GM12878 (cell line): ENCODE data around the gene SNX2. TPM values are rescaled to one million over a fixed set of nuclear protein-coding genes. Genes with fewer than 3 reads are reported as not detected.

Source experiments
- ATAC-seq: fragments of 200-7000 bp; cut with Tn5 transposase; 3 replicates; pipeline ENCODE4 v1.9.1; 2020; ENCODE audit warnings: mild to moderate bottlenecking, moderate library complexity
- BruUV-seq: library from RNA; stranded (reverse); fragments of 400-500 nt; replicated peaks from 2 replicates; lab custom pipeline; 2021; lab: Mats Ljungman, UMichigan
- CTCF ChIA-PET: fragments of 300-600 bp; sonication (Branson Sonifier 250); formaldehyde crosslinking; extraction: SDS; loops from one replicate; lab custom pipeline; 2021; ENCODE audit warnings: inconsistent platforms; lab: Yijun Ruan, JAX
- POLR2A ChIA-PET: fragments of 350-600 bp; formaldehyde crosslinking; extraction: SDS; loops from one replicate; lab custom pipeline; 2021; ENCODE audit warnings: inconsistent platforms; lab: Charles Lee
- RAD21 ChIA-PET: fragments of 300-600 bp; sonication (Branson Sonifier 250); formaldehyde crosslinking; loops from one replicate; lab custom pipeline; 2023; ENCODE audit warnings: antibody characterized with exemption; ENCODE audit not compliant: unreplicated experiment; lab: Charles Lee
- SMC1A ChIA-PET: fragments of 300-600 bp; sonication (Branson Sonifier 250); formaldehyde crosslinking; loops from one replicate; lab custom pipeline; 2023; ENCODE audit not compliant: unreplicated experiment, uncharacterized antibody; lab: Charles Lee
- DNase-seq: peaks from one replicate; pipeline ENCODE4 v3.0.0-alpha.2; 2011; ENCODE audit warnings: low read depth, low spot score
- FAIRE-seq: peaks from 3 replicates; lab custom pipeline; 2011; peaks lifted over from hg19 to GRCh38; lab: Jason Lieb, UNC
- H2AFZ ChIP-seq: 2 replicates; pipeline ENCODE4 v1.6.0; 2011; ENCODE audit warnings: low read depth, low read length, control low read depth; ENCODE audit not compliant: control insufficient read depth
- H3K27ac ChIP-seq: 2 replicates; pipeline ENCODE4 v1.5.1; 2011; ENCODE audit warnings: control low read depth; ENCODE audit not compliant: control insufficient read depth, insufficient read depth
- H3K27me3 ChIP-seq, 2 experiments: replicated peaks in 1 of 2; 2 replicates each; pipeline versions ENCODE4 v1.6.0 to v1.6.1; 2011; ENCODE audit warnings: low read length in 1 of 2; ENCODE audit not compliant: control insufficient read depth in 2 of 2, insufficient read depth in 2 of 2
- H3K36me3 ChIP-seq, 2 experiments: 2 replicates each; pipeline ENCODE4 v1.5.1; 2011; ENCODE audit warnings: low read length in 1 of 2; ENCODE audit not compliant: control insufficient read depth in 2 of 2, insufficient read depth in 2 of 2
- H3K4me1 ChIP-seq: 2 replicates; pipeline ENCODE4 v1.6.1; 2011; ENCODE audit warnings: mild to moderate bottlenecking, low read length, moderate library complexity, mixed read lengths; ENCODE audit not compliant: control insufficient read depth, insufficient read depth
- H3K4me2 ChIP-seq: 2 replicates; pipeline ENCODE4 v1.6.0; 2011; ENCODE audit warnings: control low read depth; ENCODE audit not compliant: control insufficient read depth, insufficient read depth
- H3K4me3 ChIP-seq: fragments of 200-600 bp; sonication (generic); 2 replicates; pipeline ENCODE4 v1.5.1; 2016
- H3K79me2 ChIP-seq: 2 replicates; pipeline ENCODE4 v1.6.0; 2011; ENCODE audit warnings: low read length; ENCODE audit not compliant: control insufficient read depth, insufficient read depth
- H3K9ac ChIP-seq: 2 replicates; pipeline ENCODE4 v1.8.0; 2011; ENCODE audit warnings: low read length, control low read depth, mixed read lengths; ENCODE audit not compliant: control insufficient read depth, insufficient read depth
- H3K9me3 ChIP-seq: replicated peaks from 3 replicates; pipeline ENCODE4 v1.5.1; 2011; ENCODE audit warnings: mild to moderate bottlenecking, low read length; ENCODE audit not compliant: control insufficient read depth, insufficient read depth
- H4K20me1 ChIP-seq: 2 replicates; pipeline ENCODE4 v1.6.0; 2011; ENCODE audit not compliant: control insufficient read depth, insufficient read depth
- ESRRA ChIP-seq: IDR thresholded peaks from 2 replicates; pipeline ENCODE4 v1.6.1; 2012; ENCODE audit warnings: mild to moderate bottlenecking, low read length, improper control_type of control experiment
- PAX8 ChIP-seq: fragments of 450-650 bp; IDR thresholded peaks from 2 replicates; pipeline ENCODE4 v1.6.1; 2017; ENCODE audit warnings: mild to moderate bottlenecking, moderate library complexity
- RAD21 ChIP-seq: IDR thresholded peaks from 2 replicates; pipeline ENCODE4 v1.6.1; 2011; ENCODE audit warnings: mild to moderate bottlenecking, low read depth, low read length, moderate library complexity; ENCODE audit not compliant: insufficient read depth
- WGBS: methylation state at CpG from one replicate; pipeline ENCODE4 v1.1.6; 2016; ENCODE audit warnings: low lambda C conversion rate; ENCODE audit not compliant: insufficient replicate concordance, insufficient coverage; ENCODE audit errors: missing lambda C conversion rate; 5-methylcytosine and 5-hydroxymethylcytosine counted together
- in situ Hi-C: fragments of 300-500 bp; cut with MboI; formaldehyde crosslinking; loops from 9 replicates; pipeline ENCODE4 v1.14.3; 2018; ENCODE audit warnings: mixed read lengths
- intact Hi-C: fragments of 100-400 bp; cut with micrococcal nuclease; formaldehyde crosslinking; loops from one replicate; pipeline ENCODE4 v1.14.2; 2022; ENCODE audit not compliant: unreplicated experiment
- polyA plus RNA-seq, 11 experiments: library from polyadenylated mRNA; depleted of rRNA in 4 of 11; unstranded in 6 of 11; stranded (reverse) in 5 of 11; fragments of >200 nt; fragmentation: Nextera tagmentation in 4 of 11; fragmentation: Illumina TruSeq in 1 of 11; extraction: Ambion mirVana in 4 of 11; extraction: Trizol in 1 of 11; gene quantifications; 1 replicate in 1 of 11; 2 replicates in 10 of 11; pipeline versions ENCODE4 v1.2.1 to v1.2.3, GENCODE V29; 2011 to 2016; ENCODE audit warnings: inconsistent platforms in 2 of 11, missing spikeins in 2 of 11, low read depth in 1 of 11
- total RNA-seq, 4 experiments: library from RNA; depleted of rRNA in 3 of 4; stranded (reverse); fragments of >200 nt in 3 of 4; fragmentation: Illumina TruSeq in 1 of 4; extraction: Trizol in 1 of 4; gene quantifications; 2 replicates each; pipeline versions ENCODE4 v1.2.1 to v1.2.3, GENCODE V29; 2013 to 2021
- TF ChIP-seq, protein P1 (sequence below): fragments of 450-650 bp; IDR thresholded peaks from 2 replicates; pipeline ENCODE4 v1.6.1; 2018; ENCODE audit warnings: borderline replicate concordance, mild to moderate bottlenecking; ENCODE audit not compliant: partially characterized antibody
- TF ChIP-seq, protein P2 (sequence below): fragments of 450-650 bp; formaldehyde crosslinking; IDR thresholded peaks from 2 replicates; pipeline ENCODE4 v1.4.0; 2020; ENCODE audit warnings: mild to moderate bottlenecking, moderate library complexity
- TF ChIP-seq, protein P3 (sequence below): IDR thresholded peaks from 2 replicates; pipeline ENCODE4 v1.6.1; 2012; ENCODE audit warnings: improper control_type of control experiment, low read depth, low read length; ENCODE audit not compliant: insufficient replicate concordance

SNX2 gene
- total and polyA plus RNA-seq, 10 of the 15 experiments (the other 5 are each of a cell fraction or from before 2014, with no cell fraction given), result 46.3 to 84.3 (median 63.0) TPM

DNA sequence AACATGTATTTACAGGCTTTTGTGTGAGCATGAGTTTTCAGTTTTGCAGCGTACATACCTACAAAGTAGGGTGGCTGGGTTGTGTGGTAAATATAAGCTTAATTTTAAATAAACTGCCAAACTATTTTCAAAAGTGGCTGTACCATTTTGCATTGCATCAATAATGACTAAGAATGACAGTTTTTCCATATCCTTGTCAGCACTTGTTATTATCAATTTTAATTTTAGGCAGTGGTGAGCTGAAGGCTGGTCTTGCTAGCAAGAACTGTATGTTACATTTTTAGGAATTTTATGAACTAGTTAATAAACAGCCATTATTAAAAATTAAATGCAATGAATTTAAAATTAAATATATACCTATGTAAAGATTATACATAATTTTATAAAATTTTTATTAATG, 6.6 kb downstream of the SNX2 start:
- ATAC-seq, result no peak
- H3K9me3 ChIP-seq, result peaks cover 14% of the 10 kb centered on the region
- SMC1A ChIA-PET, result interaction anchor here (1.0 to 1.5 kb wide), 3 partner anchors 17 to 77 kb away, joined by 3 to 8 read pairs (median 4); no protein-coding TSS in a partner anchor
- 65% methylated on average over 1 of the region's 1 CpG for WGBS
- intact Hi-C loops (no loop called here), in situ Hi-C loops (no loop called here)
- H3K36me3 ChIP-seq, result no peaks in the 10 kb centered on the region
- RAD21 ChIA-PET, result no interaction called here
- no peaks in the 10 kb centered on the region for H3K27me3 ChIP-seq
- no peak overlapping the region for H3K9ac ChIP-seq
- no peak for DNase-seq
- no peak overlapping the region for H3K27ac ChIP-seq
- POLR2A ChIA-PET, result interaction anchor here (0.7 kb wide), 1 partner anchor 22 kb away, joined by 4 read pairs; no protein-coding TSS in a partner anchor
- no peak overlapping the region for H3K4me2 ChIP-seq
- CTCF ChIA-PET, result interaction anchor here (0.8 to 1.2 kb wide), 2 partner anchors 18 to 76 kb away, joined by 3 read pairs; no protein-coding TSS in a partner anchor
- peaks cover 88% of the 10 kb centered on the region for H3K79me2 ChIP-seq
- H3K4me1 ChIP-seq, result peaks cover 6% of the 10 kb centered on the region
- H3K4me3 ChIP-seq, result no peak overlapping the region
- no peak for FAIRE-seq
- TF ChIP-seq, protein P1, sequence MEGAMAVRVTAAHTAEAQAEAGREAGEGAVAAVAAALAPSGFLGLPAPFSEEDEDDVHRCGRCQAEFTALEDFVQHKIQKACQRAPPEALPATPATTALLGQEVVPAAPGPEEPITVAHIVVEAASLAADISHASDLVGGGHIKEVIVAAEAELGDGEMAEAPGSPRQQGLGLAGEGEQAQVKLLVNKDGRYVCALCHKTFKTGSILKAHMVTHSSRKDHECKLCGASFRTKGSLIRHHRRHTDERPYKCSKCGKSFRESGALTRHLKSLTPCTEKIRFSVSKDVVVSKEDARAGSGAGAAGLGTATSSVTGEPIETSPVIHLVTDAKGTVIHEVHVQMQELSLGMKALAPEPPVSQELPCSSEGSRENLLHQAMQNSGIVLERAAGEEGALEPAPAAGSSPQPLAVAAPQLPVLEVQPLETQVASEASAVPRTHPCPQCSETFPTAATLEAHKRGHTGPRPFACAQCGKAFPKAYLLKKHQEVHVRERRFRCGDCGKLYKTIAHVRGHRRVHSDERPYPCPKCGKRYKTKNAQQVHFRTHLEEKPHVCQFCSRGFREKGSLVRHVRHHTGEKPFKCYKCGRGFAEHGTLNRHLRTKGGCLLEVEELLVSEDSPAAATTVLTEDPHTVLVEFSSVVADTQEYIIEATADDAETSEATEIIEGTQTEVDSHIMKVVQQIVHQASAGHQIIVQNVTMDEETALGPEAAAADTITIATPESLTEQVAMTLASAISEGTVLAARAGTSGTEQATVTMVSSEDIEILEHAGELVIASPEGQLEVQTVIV, result no peak
- TF ChIP-seq, protein P2, sequence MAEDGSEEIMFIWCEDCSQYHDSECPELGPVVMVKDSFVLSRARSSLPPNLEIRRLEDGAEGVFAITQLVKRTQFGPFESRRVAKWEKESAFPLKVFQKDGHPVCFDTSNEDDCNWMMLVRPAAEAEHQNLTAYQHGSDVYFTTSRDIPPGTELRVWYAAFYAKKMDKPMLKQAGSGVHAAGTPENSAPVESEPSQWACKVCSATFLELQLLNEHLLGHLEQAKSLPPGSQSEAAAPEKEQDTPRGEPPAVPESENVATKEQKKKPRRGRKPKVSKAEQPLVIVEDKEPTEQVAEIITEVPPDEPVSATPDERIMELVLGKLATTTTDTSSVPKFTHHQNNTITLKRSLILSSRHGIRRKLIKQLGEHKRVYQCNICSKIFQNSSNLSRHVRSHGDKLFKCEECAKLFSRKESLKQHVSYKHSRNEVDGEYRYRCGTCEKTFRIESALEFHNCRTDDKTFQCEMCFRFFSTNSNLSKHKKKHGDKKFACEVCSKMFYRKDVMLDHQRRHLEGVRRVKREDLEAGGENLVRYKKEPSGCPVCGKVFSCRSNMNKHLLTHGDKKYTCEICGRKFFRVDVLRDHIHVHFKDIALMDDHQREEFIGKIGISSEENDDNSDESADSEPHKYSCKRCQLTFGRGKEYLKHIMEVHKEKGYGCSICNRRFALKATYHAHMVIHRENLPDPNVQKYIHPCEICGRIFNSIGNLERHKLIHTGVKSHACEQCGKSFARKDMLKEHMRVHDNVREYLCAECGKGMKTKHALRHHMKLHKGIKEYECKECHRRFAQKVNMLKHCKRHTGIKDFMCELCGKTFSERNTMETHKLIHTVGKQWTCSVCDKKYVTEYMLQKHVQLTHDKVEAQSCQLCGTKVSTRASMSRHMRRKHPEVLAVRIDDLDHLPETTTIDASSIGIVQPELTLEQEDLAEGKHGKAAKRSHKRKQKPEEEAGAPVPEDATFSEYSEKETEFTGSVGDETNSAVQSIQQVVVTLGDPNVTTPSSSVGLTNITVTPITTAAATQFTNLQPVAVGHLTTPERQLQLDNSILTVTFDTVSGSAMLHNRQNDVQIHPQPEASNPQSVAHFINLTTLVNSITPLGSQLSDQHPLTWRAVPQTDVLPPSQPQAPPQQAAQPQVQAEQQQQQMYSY (CRISPR knock-in tag), result no peak
- TF ChIP-seq, protein P3, sequence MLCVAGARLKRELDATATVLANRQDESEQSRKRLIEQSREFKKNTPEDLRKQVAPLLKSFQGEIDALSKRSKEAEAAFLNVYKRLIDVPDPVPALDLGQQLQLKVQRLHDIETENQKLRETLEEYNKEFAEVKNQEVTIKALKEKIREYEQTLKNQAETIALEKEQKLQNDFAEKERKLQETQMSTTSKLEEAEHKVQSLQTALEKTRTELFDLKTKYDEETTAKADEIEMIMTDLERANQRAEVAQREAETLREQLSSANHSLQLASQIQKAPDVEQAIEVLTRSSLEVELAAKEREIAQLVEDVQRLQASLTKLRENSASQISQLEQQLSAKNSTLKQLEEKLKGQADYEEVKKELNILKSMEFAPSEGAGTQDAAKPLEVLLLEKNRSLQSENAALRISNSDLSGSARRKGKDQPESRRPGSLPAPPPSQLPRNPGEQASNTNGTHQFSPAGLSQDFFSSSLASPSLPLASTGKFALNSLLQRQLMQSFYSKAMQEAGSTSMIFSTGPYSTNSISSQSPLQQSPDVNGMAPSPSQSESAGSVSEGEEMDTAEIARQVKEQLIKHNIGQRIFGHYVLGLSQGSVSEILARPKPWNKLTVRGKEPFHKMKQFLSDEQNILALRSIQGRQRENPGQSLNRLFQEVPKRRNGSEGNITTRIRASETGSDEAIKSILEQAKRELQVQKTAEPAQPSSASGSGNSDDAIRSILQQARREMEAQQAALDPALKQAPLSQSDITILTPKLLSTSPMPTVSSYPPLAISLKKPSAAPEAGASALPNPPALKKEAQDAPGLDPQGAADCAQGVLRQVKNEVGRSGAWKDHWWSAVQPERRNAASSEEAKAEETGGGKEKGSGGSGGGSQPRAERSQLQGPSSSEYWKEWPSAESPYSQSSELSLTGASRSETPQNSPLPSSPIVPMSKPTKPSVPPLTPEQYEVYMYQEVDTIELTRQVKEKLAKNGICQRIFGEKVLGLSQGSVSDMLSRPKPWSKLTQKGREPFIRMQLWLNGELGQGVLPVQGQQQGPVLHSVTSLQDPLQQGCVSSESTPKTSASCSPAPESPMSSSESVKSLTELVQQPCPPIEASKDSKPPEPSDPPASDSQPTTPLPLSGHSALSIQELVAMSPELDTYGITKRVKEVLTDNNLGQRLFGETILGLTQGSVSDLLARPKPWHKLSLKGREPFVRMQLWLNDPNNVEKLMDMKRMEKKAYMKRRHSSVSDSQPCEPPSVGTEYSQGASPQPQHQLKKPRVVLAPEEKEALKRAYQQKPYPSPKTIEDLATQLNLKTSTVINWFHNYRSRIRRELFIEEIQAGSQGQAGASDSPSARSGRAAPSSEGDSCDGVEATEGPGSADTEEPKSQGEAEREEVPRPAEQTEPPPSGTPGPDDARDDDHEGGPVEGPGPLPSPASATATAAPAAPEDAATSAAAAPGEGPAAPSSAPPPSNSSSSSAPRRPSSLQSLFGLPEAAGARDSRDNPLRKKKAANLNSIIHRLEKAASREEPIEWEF, result no peak
- TF ChIP-seq ESRRA (no peak), RAD21 (no peak), PAX8 (no peak)
- BruUV-seq, result no TSS peak
- no peaks in the 10 kb centered on the region for H4K20me1 ChIP-seq
- no peak overlapping the region for H2AFZ ChIP-seq
